A549 (cell line): ENCODE results near the gene RBKS. TPM values are rescaled to one million over a fixed set of nuclear protein-coding genes. Genes with fewer than 3 reads are reported as not detected.
A peak's percentile ranks its signal among the peaks of the same experiment; 100 is the strongest.

Experiments used
- ATAC-seq, 2 experiments: fragments of 200-7000 bp in 1 of 2; fragments of >200 bp in 1 of 2; cut with Nextera tagmentation in 1 of 2; cut with Tn5 transposase in 1 of 2; 3 replicates each; pipeline versions ENCODE4 v1.8.0 to v1.9.1; 2018 to 2020; ENCODE audit warnings: mild to moderate bottlenecking in 1 of 2, moderate library complexity in 1 of 2
- CTCF ChIA-PET: fragments of 300-600 bp; sonication (Branson Sonifier 250); formaldehyde crosslinking; extraction: SDS; loops from one replicate; lab custom pipeline; 2021; ENCODE audit warnings: antibody characterized with exemption, inconsistent platforms; lab: Yijun Ruan, JAX
- POLR2A ChIA-PET: fragments of 350-600 bp; formaldehyde crosslinking; extraction: SDS; loops from one replicate; lab custom pipeline; 2021; ENCODE audit warnings: antibody characterized with exemption, inconsistent platforms; lab: Yijun Ruan, JAX
- DNase-seq, 2 experiments: peaks; one replicate each; pipeline versions ENCODE4 v3.0.0 to v3.0.0-alpha.2; 2011 to 2016; ENCODE audit warnings: low read depth in 1 of 2, low spot score in 1 of 2
- FAIRE-seq: peaks from 2 replicates; lab custom pipeline; 2011; peaks lifted over from hg19 to GRCh38; lab: Jason Lieb, UNC
- H3K27ac ChIP-seq, 2 experiments: fragments of >200 bp; sonication (Bioruptor Twin); formaldehyde crosslinking; 3 replicates each; pipeline ENCODE4 v1.5.1; 2016 to 2017
- H3K4me1 ChIP-seq: fragments of >200 bp; sonication (Bioruptor Twin); formaldehyde crosslinking; 3 replicates; pipeline ENCODE4 v1.6.1; 2016
- H3K4me2 ChIP-seq: fragments of >200 bp; sonication (Bioruptor Twin); formaldehyde crosslinking; 3 replicates; pipeline ENCODE4 v1.6.1; 2016
- H3K4me3 ChIP-seq: fragments of >200 bp; sonication (Bioruptor Twin); formaldehyde crosslinking; 3 replicates; pipeline ENCODE4 v1.5.1; 2016
- H3K9me3 ChIP-seq: fragments of >200 bp; sonication (Bioruptor Twin); formaldehyde crosslinking; 3 replicates; pipeline ENCODE4 v1.6.1; 2016
- ATOH8 ChIP-seq: fragments of 250-450 bp; sonication (Bioruptor Pico); IDR thresholded peaks from 2 replicates; pipeline ENCODE4 v1.5.0; 2020; ENCODE audit warnings: low read depth, mild to moderate bottlenecking, moderate library complexity
- BCL3 ChIP-seq: fragments of >200 bp; sonication (Bioruptor Twin); formaldehyde crosslinking; IDR thresholded peaks from 3 replicates; pipeline ENCODE4 v1.6.1; 2016
- CEBPB ChIP-seq, 2 experiments: fragments of >200 bp in 1 of 2; sonication (Bioruptor Twin) in 1 of 2; formaldehyde crosslinking in 1 of 2; IDR thresholded peaks; 2 replicates each; pipeline ENCODE4 v1.6.1; 2012 to 2016
- E2F6 ChIP-seq: IDR thresholded peaks from 2 replicates; pipeline ENCODE4 v1.6.1; 2012; ENCODE audit warnings: low read depth, borderline replicate concordance
- EHMT2 ChIP-seq: fragments of 200-600 bp; sonication (generic); IDR thresholded peaks from 2 replicates; pipeline ENCODE4 v1.6.1; 2016; ENCODE audit warnings: antibody characterized with exemption, low read depth, mild to moderate bottlenecking, moderate library complexity
- ELK1 ChIP-seq: fragments of 150-350 bp; IDR thresholded peaks from 2 replicates; pipeline ENCODE4 v1.6.1; 2014; ENCODE audit warnings: low read depth, mild to moderate bottlenecking, low read length
- ESRRA ChIP-seq: fragments of 150-350 bp; IDR thresholded peaks from 2 replicates; pipeline ENCODE4 v1.6.1; 2014; ENCODE audit warnings: mild to moderate bottlenecking, low read length, borderline replicate concordance
- GATA3 ChIP-seq: IDR thresholded peaks from 2 replicates; pipeline ENCODE4 v1.6.1; 2012; ENCODE audit warnings: borderline replicate concordance
- HDAC2 ChIP-seq: fragments of 200-600 bp; sonication (generic); IDR thresholded peaks from 2 replicates; pipeline ENCODE4 v1.6.1; 2016
- HMGXB4 ChIP-seq: fragments of 250-450 bp; sonication (Bioruptor Pico); IDR thresholded peaks from 2 replicates; pipeline ENCODE4 v1.5.0; 2021; ENCODE audit warnings: mild to moderate bottlenecking, moderate library complexity, borderline replicate concordance
- MAX ChIP-seq: IDR thresholded peaks from 2 replicates; pipeline ENCODE4 v1.6.1; 2012
- MYC ChIP-seq: IDR thresholded peaks from 2 replicates; pipeline ENCODE4 v1.6.1; 2012; ENCODE audit warnings: mild to moderate bottlenecking, inconsistent platforms, low read length, improper control_type of control experiment, borderline replicate concordance
- NFE2L2 ChIP-seq: fragments of 150-350 bp; conservative IDR thresholded peaks from 2 replicates; pipeline ENCODE4 v1.6.1; 2014; ENCODE audit warnings: low read length
- PBX3 ChIP-seq: IDR thresholded peaks from 2 replicates; pipeline ENCODE4 v1.6.1; 2012
- RAD21 ChIP-seq, 2 experiments: fragments of >200 bp in 1 of 2; sonication (Bioruptor Twin) in 1 of 2; formaldehyde crosslinking in 1 of 2; IDR thresholded peaks in 1 of 2; conservative IDR thresholded peaks in 1 of 2; 2 replicates in 1 of 2; 3 replicates in 1 of 2; pipeline ENCODE4 v1.6.1; 2012 to 2018; ENCODE audit warnings: inconsistent platforms in 1 of 2
- REST ChIP-seq: fragments of 200-600 bp; sonication (generic); IDR thresholded peaks from 2 replicates; pipeline ENCODE4 v1.6.1; 2016; ENCODE audit warnings: antibody characterized with exemption, mild to moderate bottlenecking, moderate library complexity
- SREBF2 ChIP-seq: fragments of 450-650 bp; IDR thresholded peaks from 2 replicates; pipeline ENCODE4 v1.6.1; 2014; ENCODE audit warnings: mild to moderate bottlenecking, moderate library complexity
- TP53 ChIP-seq: fragments of 250-450 bp; sonication (Bioruptor Pico); IDR thresholded peaks from 2 replicates; pipeline ENCODE4 v1.5.0; 2021; ENCODE audit warnings: mild to moderate bottlenecking, moderate library complexity
- USF2 ChIP-seq: fragments of 450-650 bp; IDR thresholded peaks from 2 replicates; pipeline ENCODE4 v1.6.1; 2014; ENCODE audit warnings: antibody characterized with exemption
- ZSCAN20 ChIP-seq: fragments of 250-450 bp; sonication (Bioruptor Pico); IDR thresholded peaks from 2 replicates; pipeline ENCODE4 v1.8.0; 2022; ENCODE audit warnings: mild to moderate bottlenecking, moderate library complexity
- WGBS: methylation state at CpG from one replicate; pipeline ENCODE4 v1.1.6; 2017; ENCODE audit errors: missing lambda C conversion rate; 5-methylcytosine and 5-hydroxymethylcytosine counted together
- polyA plus RNA-seq, 4 experiments: library from polyadenylated mRNA; depleted of rRNA in 3 of 4; stranded (reverse); fragments of >200 nt; fragmentation: RNase III in 1 of 4; extraction: RNeasy Plus Mini Kit Qiagen cat#74134 plus additional on column Dnase treatment in 1 of 4; gene quantifications; 2 replicates in 3 of 4; 3 replicates in 1 of 4; pipeline ENCODE4 v1.2.3, GENCODE V29; 2011 to 2017

Gene RBKS
- polyA plus RNA-seq, 2 of the 4 experiments (the other 2 are of a cell fraction), result 7.6 to 8.5 TPM

- FAIRE-seq (no peak), ATAC-seq (no peak), DNase-seq (no peak)
- Histone ChIP-seq H3K27ac (peak overlapping the region; percentile 28 to 79; a peak in 5 of 6 replicates), H3K4me2 (no peak overlapping the region), H3K4me3 (no peak overlapping the region), H3K4me1 (peaks cover 18% of the 10 kb centered on the region), H3K9me3 (no peaks in the 10 kb centered on the region)
- WGBS, result 93% methylated on average over 3 of the region's 3 CpGs
- POLR2A ChIA-PET, result no interaction called here
- no peak for TF ChIP-seq GATA3
- TF ChIP-seq ESRRA, result no peak
- no peak for TF ChIP-seq PBX3
- TF ChIP-seq HDAC2, result no peak
- TF ChIP-seq REST, result no peak
- TF ChIP-seq RAD21 (conservative IDR thresholded peaks at IDR 0.05 in 1 of 2, IDR thresholded peaks at IDR 0.05 in 1 of 2), result no peak
- no peak for TF ChIP-seq E2F6
- no peak for TF ChIP-seq HMGXB4 (CRISPR knock-in tag)
- no peak for TF ChIP-seq MAX
- TF ChIP-seq ZSCAN20 (CRISPR knock-in tag), result no peak
- no peak for TF ChIP-seq MYC
- no peak for TF ChIP-seq NFE2L2
- no peak for TF ChIP-seq CEBPB (IDR thresholded peaks at IDR 0.05)
- CTCF ChIA-PET, result interaction anchor here (1.0 to 2.0 kb wide), 5 partner anchors 11 to 644 kb away, joined by 3 to 6 read pairs (median 3); no protein-coding TSS in a partner anchor
These were observed 81.2 kb downstream of the RBKS start for GRCh38 chr2:27808984-27809383.

GRCh38 chr2:27808418-27808817, 81.8 kb downstream of the RBKS start:
- peaks cover 18% of the 10 kb centered on the region for H3K4me1 ChIP-seq
- 90% methylated on average over 2 of the region's 2 CpGs for WGBS
- TF ChIP-seq TP53 (CRISPR knock-in tag), result no peak
- no peak for TF ChIP-seq ATOH8
- TF ChIP-seq USF2, result no peak
- no peak for TF ChIP-seq RAD21 (conservative IDR thresholded peaks at IDR 0.05 in 1 of 2, IDR thresholded peaks at IDR 0.05 in 1 of 2)
- TF ChIP-seq ELK1, result no peak
- no peak for TF ChIP-seq BCL3
- TF ChIP-seq EHMT2, result no peak
- no peak for TF ChIP-seq SREBF2
- POLR2A ChIA-PET, result no interaction called here
- no peak overlapping the region for H3K4me3 ChIP-seq
- CTCF ChIA-PET, result no interaction called here
- DNase-seq (no peak), FAIRE-seq (no peak), ATAC-seq (no peak)
- H3K9me3 ChIP-seq, result no peaks in the 10 kb centered on the region
- H3K4me2 ChIP-seq, result no peak overlapping the region
- H3K27ac ChIP-seq, result peak overlapping the region; percentile 21 to 79; a peak in 4 of 6 replicates
